ENCODE data around the gene LCK. TPM values are rescaled to one million over a fixed set of nuclear protein-coding genes. Genes with fewer than 3 reads are reported as not detected.

LCK gene
- polyA plus RNA-seq (2013, experiment 1 of 2), result 0.14 TPM
- polyA plus RNA-seq (2013, experiment 2 of 2), result 0.04 TPM

GRCh38 chr1:32250893-32251716 lies at the start of gene LCK:
TSS of gene LCK (plus strand) at chr1:32251265. CDS start at chr1:32274330, 23,065 bp downstream.
- Histone ChIP-seq H2BK120ac (ENCODE audit: low read depth, low read length) (no peak within 1 kb of the TSS), H3K4me2 (ENCODE audit: low read length, poor library complexity, severe bottlenecking) (no peak within 1 kb of the TSS), H3K79me1 (replicated peaks; ENCODE audit: low read length, poor library complexity, severe bottlenecking) (no peaks in the 10 kb centered on the region), H2BK5ac (ENCODE audit: low read depth, low read length, poor library complexity, severe bottlenecking) (no peak within 1 kb of the TSS), H3K4me1 (ENCODE audit: control insufficient read depth, insufficient read depth, low read depth, low read length) (peaks cover 22% of the 10 kb centered on the region), H2BK12ac (ENCODE audit: low read length in 2 of 2) (no peak within 1 kb of the TSS), H3K36me3 (ENCODE audit: control insufficient read depth in 1 of 2, insufficient read depth in 2 of 2, low read depth in 1 of 2, low read length in 2 of 2) (no peaks in the 10 kb centered on the region), H3K23ac (ENCODE audit: low read length in 2 of 2) (no peak within 1 kb of the TSS), H3K4ac (ENCODE audit: low read depth in 1 of 2, low read length in 2 of 2) (no peak within 1 kb of the TSS), H2AFZ (ENCODE audit: low read depth, low read length) (no peak within 1 kb of the TSS), H3K9me3 (ENCODE audit: control insufficient read depth, low read length) (no peaks in the 10 kb centered on the region), H2AK5ac (ENCODE audit: low read length, severe bottlenecking) (peak within 1 kb of the TSS; percentile 40), H4K91ac (ENCODE audit: low read length) (no peak within 1 kb of the TSS), H3K4me3 (ENCODE audit: insufficient read depth in 1 of 2, low read depth in 1 of 2, low read length in 2 of 2) (no peak within 1 kb of the TSS), H3K9ac (ENCODE audit: low read length) (no peak within 1 kb of the TSS), H3K18ac (ENCODE audit: low read depth in 1 of 2, low read length in 2 of 2) (no peak within 1 kb of the TSS), H4K8ac (ENCODE audit: low read length) (no peak within 1 kb of the TSS), H3K14ac (ENCODE audit: low read length in 2 of 2) (no peak within 1 kb of the TSS), H3K27me3 (ENCODE audit: control insufficient read depth in 1 of 2, insufficient read depth in 1 of 2, low read length in 2 of 2) (peaks cover 0 to 5% of the 10 kb centered on the region in 2 experiments), H2BK15ac (ENCODE audit: low read depth, poor library complexity, severe bottlenecking) (no peak within 1 kb of the TSS), H3K27ac (ENCODE audit: low read length, poor library complexity, severe bottlenecking) (peak within 1 kb of the TSS; percentile 25)
- 90% methylated on average over 24 of the region's 25 CpGs for WGBS
- DNase-seq, result no peak

DNA sequence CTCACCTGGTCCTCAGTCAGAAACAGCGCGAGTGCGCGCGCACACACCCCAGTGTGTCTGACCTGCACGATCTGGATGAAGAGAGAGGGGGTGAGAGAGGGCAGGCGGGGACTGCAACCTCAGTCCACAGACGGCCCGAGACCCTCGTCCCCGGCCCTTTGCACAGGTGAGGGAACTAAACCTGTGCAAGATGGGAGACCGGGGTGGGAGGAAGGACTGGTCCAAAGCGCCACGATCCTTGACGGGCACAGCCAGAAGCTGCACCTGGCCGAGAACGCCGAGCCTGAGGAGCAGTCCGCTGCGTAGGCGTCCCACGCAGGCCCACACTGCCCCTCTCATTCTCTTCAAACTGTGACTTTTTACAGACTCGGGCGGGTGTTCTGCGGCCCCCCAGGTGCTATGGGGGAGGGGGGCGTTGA lies 46.1 kb upstream of the LCK start:
- 34% methylated on average over 18 of the region's 26 CpGs for WGBS
- Histone ChIP-seq H4K91ac (ENCODE audit: low read length) (no peak overlapping the region), H3K14ac (ENCODE audit: low read length in 2 of 2) (peak overlapping the region in 1 of 2 experiments; percentile 64), H4K8ac (ENCODE audit: low read length) (no peak overlapping the region), H2BK12ac (ENCODE audit: low read length in 2 of 2) (no peak overlapping the region), H3K36me3 (ENCODE audit: control insufficient read depth in 1 of 2, insufficient read depth in 2 of 2, low read depth in 1 of 2, low read length in 2 of 2) (peaks cover 9 to 15% of the 10 kb centered on the region in 2 experiments), H3K9me3 (ENCODE audit: control insufficient read depth, low read length) (no peaks in the 10 kb centered on the region), H2AFZ (ENCODE audit: low read depth, low read length) (no peak overlapping the region), H3K23ac (ENCODE audit: low read length in 2 of 2) (peak overlapping the region in 1 of 2 experiments; percentile 63), H2BK120ac (ENCODE audit: low read depth, low read length) (no peak overlapping the region), H3K9ac (ENCODE audit: low read length) (peak overlapping the region; percentile 93), H3K4me2 (ENCODE audit: low read length, poor library complexity, severe bottlenecking) (peak overlapping the region; percentile 89), H3K4ac (ENCODE audit: low read depth in 1 of 2, low read length in 2 of 2) (peak overlapping the region in 1 of 2 experiments; percentile 29), H3K4me1 (ENCODE audit: control insufficient read depth, insufficient read depth, low read depth, low read length) (peaks cover 30% of the 10 kb centered on the region), H3K4me3 (ENCODE audit: insufficient read depth in 1 of 2, low read depth in 1 of 2, low read length in 2 of 2) (peak overlapping the region; percentile 65 to 93), H3K18ac (ENCODE audit: low read depth in 1 of 2, low read length in 2 of 2) (peak overlapping the region in 1 of 2 experiments; percentile 62), H3K79me1 (replicated peaks; ENCODE audit: low read length, poor library complexity, severe bottlenecking) (peaks cover 14% of the 10 kb centered on the region), H2BK15ac (ENCODE audit: low read depth, poor library complexity, severe bottlenecking) (no peak overlapping the region), H3K27me3 (ENCODE audit: control insufficient read depth in 1 of 2, insufficient read depth in 1 of 2, low read length in 2 of 2) (no peaks in the 10 kb centered on the region), H2BK5ac (ENCODE audit: low read depth, low read length, poor library complexity, severe bottlenecking) (no peak overlapping the region), H3K27ac (ENCODE audit: low read length, poor library complexity, severe bottlenecking) (no peak overlapping the region), H2AK5ac (ENCODE audit: low read length, severe bottlenecking) (no peak overlapping the region)
- no peak for DNase-seq

DNA sequence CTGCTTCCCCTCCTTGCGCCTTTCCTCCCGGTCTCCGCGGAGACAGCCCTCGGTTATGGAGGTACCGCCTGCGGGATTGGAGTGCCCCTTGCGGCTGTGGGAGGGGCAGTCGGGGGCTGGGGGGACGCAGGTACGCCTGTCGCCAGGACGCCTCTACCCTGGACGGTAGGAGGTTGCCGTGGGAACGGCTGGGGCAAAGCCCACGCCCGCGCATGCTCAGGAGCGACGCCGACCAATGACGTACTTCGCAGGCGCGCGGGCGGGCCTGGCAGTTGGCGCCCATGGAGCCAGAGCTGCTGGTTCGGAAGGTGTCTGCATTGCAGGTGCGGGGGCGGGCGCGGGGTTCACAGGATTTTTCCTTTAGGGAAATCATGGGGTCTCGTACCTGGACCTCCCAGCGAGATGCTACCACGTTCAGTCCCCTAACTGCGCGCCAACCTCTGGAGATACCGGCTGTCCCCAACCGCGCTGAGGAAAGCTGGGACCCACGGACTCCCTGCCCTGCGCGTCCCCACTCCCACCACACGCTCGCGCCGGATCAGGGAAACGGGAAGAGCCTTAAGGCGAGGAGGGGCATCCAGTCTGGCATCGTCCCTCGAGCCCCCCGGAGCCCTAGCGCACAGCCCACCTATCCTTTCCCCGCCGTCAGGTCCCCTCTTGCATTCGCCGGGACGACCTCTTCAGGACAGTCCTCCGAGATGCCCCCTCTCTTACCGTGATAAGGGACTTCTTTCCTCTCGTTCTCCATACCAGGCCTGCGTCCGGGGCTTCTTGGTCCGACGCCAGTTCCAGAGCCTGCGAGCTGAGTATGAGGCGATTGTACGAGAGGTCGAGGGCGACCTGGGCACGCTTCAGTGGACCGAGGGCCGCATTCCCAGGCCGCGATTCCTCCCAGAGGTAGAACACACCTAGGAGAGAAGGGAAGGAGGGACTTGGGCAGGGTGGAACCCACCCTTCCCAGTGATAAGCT lies 45.4 kb upstream of the LCK start, which contains the start of gene IQCC:
Gene IQCC (plus strand): TSS at position 271 of the 970 bp plus-strand sequence. CDS start 11 bp downstream, at position 282.
- Histone ChIP-seq H2AFZ (ENCODE audit: low read depth, low read length) (peak within 1 kb of the TSS; percentile 65), H4K8ac (ENCODE audit: low read length) (peak within 1 kb of the TSS; percentile 92), H2AK5ac (ENCODE audit: low read length, severe bottlenecking) (no peak within 1 kb of the TSS), H3K9me3 (ENCODE audit: control insufficient read depth, low read length) (no peaks in the 10 kb centered on the region), H3K36me3 (ENCODE audit: control insufficient read depth in 1 of 2, insufficient read depth in 2 of 2, low read depth in 1 of 2, low read length in 2 of 2) (peaks cover 9 to 15% of the 10 kb centered on the region in 2 experiments), H4K91ac (ENCODE audit: low read length) (peak within 1 kb of the TSS; percentile 34), H3K79me1 (replicated peaks; ENCODE audit: low read length, poor library complexity, severe bottlenecking) (peaks cover 14% of the 10 kb centered on the region), H3K4me2 (ENCODE audit: low read length, poor library complexity, severe bottlenecking) (peak within 1 kb of the TSS; percentile 89), H2BK120ac (ENCODE audit: low read depth, low read length) (no peak within 1 kb of the TSS), H3K4me1 (ENCODE audit: control insufficient read depth, insufficient read depth, low read depth, low read length) (peaks cover 30% of the 10 kb centered on the region), H2BK5ac (ENCODE audit: low read depth, low read length, poor library complexity, severe bottlenecking) (no peak within 1 kb of the TSS), H3K23ac (ENCODE audit: low read length in 2 of 2) (peak within 1 kb of the TSS in 1 of 2 experiments; percentile 63), H3K27ac (ENCODE audit: low read length, poor library complexity, severe bottlenecking) (no peak within 1 kb of the TSS), H3K4ac (ENCODE audit: low read depth in 1 of 2, low read length in 2 of 2) (peak within 1 kb of the TSS in 1 of 2 experiments; percentile 84), H2BK15ac (ENCODE audit: low read depth, poor library complexity, severe bottlenecking) (no peak within 1 kb of the TSS), H3K18ac (ENCODE audit: low read depth in 1 of 2, low read length in 2 of 2) (peak within 1 kb of the TSS in 1 of 2 experiments; percentile 62), H3K14ac (ENCODE audit: low read length in 2 of 2) (peak within 1 kb of the TSS in 1 of 2 experiments; percentile 64), H3K27me3 (ENCODE audit: control insufficient read depth in 1 of 2, insufficient read depth in 1 of 2, low read length in 2 of 2) (no peaks in the 10 kb centered on the region), H3K9ac (ENCODE audit: low read length) (peak within 1 kb of the TSS; percentile 93), H2BK12ac (ENCODE audit: low read length in 2 of 2) (no peak within 1 kb of the TSS), H3K4me3 (ENCODE audit: insufficient read depth in 1 of 2, low read depth in 1 of 2, low read length in 2 of 2) (peak within 1 kb of the TSS; percentile 65 to 93)
- DNase-seq, result peak; percentile 83
- WGBS, result 2% methylated on average over 67 of the region's 77 CpGs

Measured in mesenchymal stem cell (in vitro differentiated cells and primary cell).